Muscle layer of duodenum (tissue), 2 donors: ENCODE data around the gene ARHGAP10.

Experiments
- H3K27ac ChIP-seq: one replicate; pipeline ENCODE4 v1.7.0; 2013; ENCODE audit warnings: mild to moderate bottlenecking, low read length
- H3K27me3 ChIP-seq: one replicate; pipeline ENCODE4 v1.7.0; 2013; ENCODE audit warnings: low read depth, mild to moderate bottlenecking, control low read depth, low read length
- H3K36me3 ChIP-seq, 2 donors: one replicate each; pipeline ENCODE4 v1.7.0; 2013; ENCODE audit warnings: low read length in 2 of 2, control low read depth in 1 of 2, mild to moderate bottlenecking in 1 of 2; ENCODE audit not compliant: insufficient read depth in 2 of 2, control insufficient read depth in 1 of 2
- H3K4me1 ChIP-seq, 2 donors: one replicate each; pipeline ENCODE4 v1.7.0; 2013; ENCODE audit warnings: low read length in 2 of 2, mild to moderate bottlenecking in 2 of 2, control low read depth in 1 of 2, moderate library complexity in 1 of 2; ENCODE audit not compliant: insufficient read depth in 2 of 2, control insufficient read depth in 1 of 2
- H3K4me3 ChIP-seq, 2 donors: one replicate each; pipeline ENCODE4 v1.7.0; 2013; ENCODE audit warnings: low read length in 2 of 2, low read depth in 1 of 2, mild to moderate bottlenecking in 1 of 2
- H3K9me3 ChIP-seq, 2 donors: one replicate each; pipeline ENCODE4 v1.7.0; 2013; ENCODE audit warnings: low read length in 2 of 2, control low read depth in 1 of 2, mild to moderate bottlenecking in 1 of 2; ENCODE audit not compliant: control insufficient read depth in 1 of 2
- donor health status: healthy.

The ARHGAP10 gene

GRCh38 chr4:148108766-148109165, 376.9 kb downstream of the ARHGAP10 start:
- Histone ChIP-seq H3K27ac (no peak overlapping the region), H3K36me3 (peaks cover 24 to 33% of the 10 kb centered on the region in 2 donors)

GRCh38 chr4:148109216-148109615, 377.3 kb downstream of the ARHGAP10 start:
- H3K27ac ChIP-seq, result no peak overlapping the region

More at GRCh38 chr4:148108766-148109165, 376.9 kb downstream of the ARHGAP10 start:
- Histone ChIP-seq H3K4me3 (no peak overlapping the region), H3K4me1 (no peaks in the 10 kb centered on the region), H3K27me3 (no peaks in the 10 kb centered on the region), H3K9me3 (peaks cover 0 to 2% of the 10 kb centered on the region in 2 donors)

GRCh38 chr4:148110169-148110568, 378.3 kb downstream of the ARHGAP10 start:
- no peaks in the 10 kb centered on the region for H3K4me1 ChIP-seq
- peaks cover 28 to 30% of the 10 kb centered on the region in 2 donors for H3K36me3 ChIP-seq
- peaks cover 0 to 2% of the 10 kb centered on the region in 2 donors for H3K9me3 ChIP-seq
- no peaks in the 10 kb centered on the region for H3K27me3 ChIP-seq
- no peak overlapping the region for H3K4me3 ChIP-seq
- H3K27ac ChIP-seq, result no peak overlapping the region

More at GRCh38 chr4:148109216-148109615, 377.3 kb downstream of the ARHGAP10 start:
- no peaks in the 10 kb centered on the region for H3K4me1 ChIP-seq
- H3K27me3 ChIP-seq, result no peaks in the 10 kb centered on the region
- peaks cover 28 to 36% of the 10 kb centered on the region in 2 donors for H3K36me3 ChIP-seq
- no peak overlapping the region for H3K4me3 ChIP-seq
- peaks cover 0 to 2% of the 10 kb centered on the region in 2 donors for H3K9me3 ChIP-seq

GRCh38 chr4:148112231-148112982, 380.5 kb downstream of the ARHGAP10 start:
- Histone ChIP-seq H3K27me3 (no peaks in the 10 kb centered on the region), H3K27ac (no peak overlapping the region), H3K4me3 (no peak overlapping the region), H3K36me3 (peaks cover 28 to 29% of the 10 kb centered on the region in 2 donors), H3K4me1 (peaks cover 4 to 7% of the 10 kb centered on the region in 2 donors), H3K9me3 (no peaks in the 10 kb centered on the region)

GRCh38 chr4:148114436-148114835, 382.5 kb downstream of the ARHGAP10 start:
- Histone ChIP-seq H3K27me3 (no peaks in the 10 kb centered on the region), H3K36me3 (peaks cover 22 to 24% of the 10 kb centered on the region in 2 donors), H3K4me1 (peaks cover 4 to 7% of the 10 kb centered on the region in 2 donors), H3K27ac (no peak overlapping the region), H3K4me3 (no peak overlapping the region), H3K9me3 (no peaks in the 10 kb centered on the region)

GRCh38 chr4:148116264-148116663, 384.4 kb downstream of the ARHGAP10 start:
- no peaks in the 10 kb centered on the region for H3K27me3 ChIP-seq
- peaks cover 4 to 7% of the 10 kb centered on the region in 2 donors for H3K4me1 ChIP-seq
- no peak overlapping the region for H3K27ac ChIP-seq
- H3K9me3 ChIP-seq, result no peaks in the 10 kb centered on the region
- H3K36me3 ChIP-seq, result peaks cover 24 to 29% of the 10 kb centered on the region in 2 donors
- H3K4me3 ChIP-seq, result no peak overlapping the region

- Histone ChIP-seq H3K4me1 (peaks cover 4 to 7% of the 10 kb centered on the region in 2 donors), H3K27ac (no peak overlapping the region), H3K9me3 (no peaks in the 10 kb centered on the region), H3K27me3 (no peaks in the 10 kb centered on the region), H3K4me3 (no peak overlapping the region), H3K36me3 (peaks cover 17 to 29% of the 10 kb centered on the region in 2 donors)
Observed at GRCh38 chr4:148116969-148117368, 385.1 kb downstream of the ARHGAP10 start.

GRCh38 chr4:148118179-148118578, 386.3 kb downstream of the ARHGAP10 start:
- Histone ChIP-seq H3K4me1 (peaks cover 4 to 7% of the 10 kb centered on the region in 2 donors), H3K27me3 (no peaks in the 10 kb centered on the region), H3K4me3 (no peak overlapping the region), H3K36me3 (peaks cover 16 to 28% of the 10 kb centered on the region in 2 donors), H3K9me3 (peaks cover 0 to 3% of the 10 kb centered on the region in 2 donors), H3K27ac (no peak overlapping the region)

GRCh38 chr4:148118633-148119032, 386.7 kb downstream of the ARHGAP10 start:
- Histone ChIP-seq H3K9me3 (peaks cover 0 to 7% of the 10 kb centered on the region in 2 donors), H3K4me3 (no peak overlapping the region), H3K27me3 (no peaks in the 10 kb centered on the region), H3K4me1 (peaks cover 4 to 7% of the 10 kb centered on the region in 2 donors), H3K36me3 (peaks cover 15 to 24% of the 10 kb centered on the region in 2 donors), H3K27ac (no peak overlapping the region)

- H3K27me3 ChIP-seq, result no peaks in the 10 kb centered on the region
- no peak overlapping the region for H3K27ac ChIP-seq
- peaks cover 10 to 22% of the 10 kb centered on the region in 2 donors for H3K36me3 ChIP-seq
- no peak overlapping the region for H3K4me3 ChIP-seq
- H3K9me3 ChIP-seq, result peaks cover 0 to 11% of the 10 kb centered on the region in 2 donors
- H3K4me1 ChIP-seq, result peaks cover 4 to 7% of the 10 kb centered on the region in 2 donors
Observed at GRCh38 chr4:148120216-148120615, 388.3 kb downstream of the ARHGAP10 start.
